ENCODE results near the gene POLRMT.

DNA sequence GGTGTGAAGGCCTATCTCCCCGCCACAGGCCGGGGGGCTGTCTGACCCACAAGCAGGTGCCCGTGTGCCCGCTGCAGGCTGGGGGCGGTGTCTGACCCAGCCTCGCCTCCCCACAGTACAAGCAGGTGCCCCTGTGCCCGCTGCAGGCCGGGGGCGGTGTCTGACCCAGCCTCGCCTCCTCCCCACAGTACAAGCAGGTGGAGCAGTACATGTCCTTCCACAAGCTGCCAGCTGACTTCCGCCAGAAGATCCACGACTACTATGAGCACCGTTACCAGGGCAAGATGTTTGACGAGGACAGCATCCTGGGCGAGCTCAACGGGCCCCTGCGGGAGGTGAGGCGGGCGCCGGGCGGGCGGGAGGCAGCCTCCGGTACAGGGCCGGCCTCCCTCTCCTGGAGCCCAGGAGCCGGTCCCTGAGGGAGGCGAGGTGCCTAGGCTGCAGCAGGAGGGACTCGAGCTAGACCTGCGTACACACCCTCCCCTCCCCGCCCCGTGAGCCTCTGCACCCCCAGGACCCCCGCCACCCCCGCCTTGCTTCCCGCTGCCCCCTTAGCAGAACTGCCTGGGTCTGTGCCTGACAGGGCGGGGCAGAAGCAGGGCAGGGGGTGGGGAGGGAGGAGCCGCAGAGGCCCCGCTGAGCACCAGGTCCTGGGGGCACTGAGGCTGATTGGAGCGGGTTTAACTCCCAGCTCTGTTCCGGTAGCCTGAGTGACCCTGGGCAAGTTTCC, 23.1 kb downstream of the POLRMT start:
- no peak for TF ChIP-seq EZH2 (IDR thresholded peaks at IDR 0.05)
- TF ChIP-seq, protein P1, sequence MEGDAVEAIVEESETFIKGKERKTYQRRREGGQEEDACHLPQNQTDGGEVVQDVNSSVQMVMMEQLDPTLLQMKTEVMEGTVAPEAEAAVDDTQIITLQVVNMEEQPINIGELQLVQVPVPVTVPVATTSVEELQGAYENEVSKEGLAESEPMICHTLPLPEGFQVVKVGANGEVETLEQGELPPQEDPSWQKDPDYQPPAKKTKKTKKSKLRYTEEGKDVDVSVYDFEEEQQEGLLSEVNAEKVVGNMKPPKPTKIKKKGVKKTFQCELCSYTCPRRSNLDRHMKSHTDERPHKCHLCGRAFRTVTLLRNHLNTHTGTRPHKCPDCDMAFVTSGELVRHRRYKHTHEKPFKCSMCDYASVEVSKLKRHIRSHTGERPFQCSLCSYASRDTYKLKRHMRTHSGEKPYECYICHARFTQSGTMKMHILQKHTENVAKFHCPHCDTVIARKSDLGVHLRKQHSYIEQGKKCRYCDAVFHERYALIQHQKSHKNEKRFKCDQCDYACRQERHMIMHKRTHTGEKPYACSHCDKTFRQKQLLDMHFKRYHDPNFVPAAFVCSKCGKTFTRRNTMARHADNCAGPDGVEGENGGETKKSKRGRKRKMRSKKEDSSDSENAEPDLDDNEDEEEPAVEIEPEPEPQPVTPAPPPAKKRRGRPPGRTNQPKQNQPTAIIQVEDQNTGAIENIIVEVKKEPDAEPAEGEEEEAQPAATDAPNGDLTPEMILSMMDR (IDR thresholded peaks at IDR 0.05): no peak

Measured in neural progenitor cell (in vitro differentiated cells).